ENCODE results near the gene PAXX. TPM values are rescaled to one million over a fixed set of nuclear protein-coding genes. Genes with fewer than 3 reads are reported as not detected.

The PAXX gene
- total RNA-seq, 1 experiment from 2014 or later, result 44.1 TPM

DNA sequence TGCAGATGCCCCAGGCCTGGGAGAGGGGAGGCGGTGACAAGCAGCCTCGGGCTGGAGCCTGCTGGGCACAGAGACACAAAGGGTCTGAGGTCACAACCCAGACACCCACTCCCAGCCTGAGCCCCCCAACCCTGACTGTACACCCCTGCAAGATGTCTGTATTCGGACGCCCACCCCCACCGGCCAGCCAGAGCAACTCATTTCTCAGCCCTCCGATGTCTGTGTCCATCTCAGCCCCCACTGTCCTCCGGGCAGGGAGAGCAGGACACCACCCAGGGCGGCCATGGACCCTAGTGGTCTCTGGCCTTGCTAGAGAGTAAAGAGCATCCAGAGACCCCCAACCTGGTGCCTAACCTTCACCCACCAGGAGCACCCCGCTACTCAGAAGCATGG lies 36.3 kb upstream of the PAXX start:
- POLR2A ChIA-PET, result no interaction called here
- H3K27ac Mint-ChIP-seq, result no peak overlapping the region
- no peak for ATAC-seq
- no peaks in the 10 kb centered on the region for H3K27me3 Mint-ChIP-seq (ENCODE audit: low read depth)
- no peaks in the 10 kb centered on the region for H3K4me1 Mint-ChIP-seq
- DNase-seq (ENCODE audit: low spot score), result no peak
- CTCF ChIA-PET, result interaction anchor here (1.4 to 2.9 kb wide), 2 partner anchors 73 to 80 kb away, joined by 4 to 17 read pairs; no protein-coding TSS in a partner anchor
- H3K36me3 Mint-ChIP-seq, result no peaks in the 10 kb centered on the region
- TF ChIP-seq ZNF263 (CRISPR knock-in tag; IDR thresholded peaks at IDR 0.05; ENCODE audit: low read depth), result no peak
- TF ChIP-seq, protein P1, sequence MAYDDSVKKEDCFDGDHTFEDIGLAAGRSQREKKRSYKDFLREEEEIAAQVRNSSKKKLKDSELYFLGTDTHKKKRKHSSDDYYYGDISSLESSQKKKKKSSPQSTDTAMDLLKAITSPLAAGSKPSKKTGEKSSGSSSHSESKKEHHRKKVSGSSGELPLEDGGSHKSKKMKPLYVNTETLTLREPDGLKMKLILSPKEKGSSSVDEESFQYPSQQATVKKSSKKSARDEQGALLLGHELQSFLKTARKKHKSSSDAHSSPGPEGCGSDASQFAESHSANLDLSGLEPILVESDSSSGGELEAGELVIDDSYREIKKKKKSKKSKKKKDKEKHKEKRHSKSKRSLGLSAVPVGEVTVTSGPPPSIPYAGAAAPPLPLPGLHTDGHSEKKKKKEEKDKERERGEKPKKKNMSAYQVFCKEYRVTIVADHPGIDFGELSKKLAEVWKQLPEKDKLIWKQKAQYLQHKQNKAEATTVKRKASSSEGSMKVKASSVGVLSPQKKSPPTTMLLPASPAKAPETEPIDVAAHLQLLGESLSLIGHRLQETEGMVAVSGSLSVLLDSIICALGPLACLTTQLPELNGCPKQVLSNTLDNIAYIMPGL (CRISPR knock-in tag; IDR thresholded peaks at IDR 0.05), result no peak
- no peak for TF ChIP-seq FOXJ3 (CRISPR knock-in tag; IDR thresholded peaks at IDR 0.05; ENCODE audit: borderline replicate concordance)
- no peak for TF ChIP-seq SP1 (CRISPR knock-in tag; conservative IDR thresholded peaks at IDR 0.05)
- TF ChIP-seq, protein P2, sequence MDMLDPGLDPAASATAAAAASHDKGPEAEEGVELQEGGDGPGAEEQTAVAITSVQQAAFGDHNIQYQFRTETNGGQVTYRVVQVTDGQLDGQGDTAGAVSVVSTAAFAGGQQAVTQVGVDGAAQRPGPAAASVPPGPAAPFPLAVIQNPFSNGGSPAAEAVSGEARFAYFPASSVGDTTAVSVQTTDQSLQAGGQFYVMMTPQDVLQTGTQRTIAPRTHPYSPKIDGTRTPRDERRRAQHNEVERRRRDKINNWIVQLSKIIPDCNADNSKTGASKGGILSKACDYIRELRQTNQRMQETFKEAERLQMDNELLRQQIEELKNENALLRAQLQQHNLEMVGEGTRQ (CRISPR knock-in tag; IDR thresholded peaks at IDR 0.05), result no peak
- TF ChIP-seq, protein P3, sequence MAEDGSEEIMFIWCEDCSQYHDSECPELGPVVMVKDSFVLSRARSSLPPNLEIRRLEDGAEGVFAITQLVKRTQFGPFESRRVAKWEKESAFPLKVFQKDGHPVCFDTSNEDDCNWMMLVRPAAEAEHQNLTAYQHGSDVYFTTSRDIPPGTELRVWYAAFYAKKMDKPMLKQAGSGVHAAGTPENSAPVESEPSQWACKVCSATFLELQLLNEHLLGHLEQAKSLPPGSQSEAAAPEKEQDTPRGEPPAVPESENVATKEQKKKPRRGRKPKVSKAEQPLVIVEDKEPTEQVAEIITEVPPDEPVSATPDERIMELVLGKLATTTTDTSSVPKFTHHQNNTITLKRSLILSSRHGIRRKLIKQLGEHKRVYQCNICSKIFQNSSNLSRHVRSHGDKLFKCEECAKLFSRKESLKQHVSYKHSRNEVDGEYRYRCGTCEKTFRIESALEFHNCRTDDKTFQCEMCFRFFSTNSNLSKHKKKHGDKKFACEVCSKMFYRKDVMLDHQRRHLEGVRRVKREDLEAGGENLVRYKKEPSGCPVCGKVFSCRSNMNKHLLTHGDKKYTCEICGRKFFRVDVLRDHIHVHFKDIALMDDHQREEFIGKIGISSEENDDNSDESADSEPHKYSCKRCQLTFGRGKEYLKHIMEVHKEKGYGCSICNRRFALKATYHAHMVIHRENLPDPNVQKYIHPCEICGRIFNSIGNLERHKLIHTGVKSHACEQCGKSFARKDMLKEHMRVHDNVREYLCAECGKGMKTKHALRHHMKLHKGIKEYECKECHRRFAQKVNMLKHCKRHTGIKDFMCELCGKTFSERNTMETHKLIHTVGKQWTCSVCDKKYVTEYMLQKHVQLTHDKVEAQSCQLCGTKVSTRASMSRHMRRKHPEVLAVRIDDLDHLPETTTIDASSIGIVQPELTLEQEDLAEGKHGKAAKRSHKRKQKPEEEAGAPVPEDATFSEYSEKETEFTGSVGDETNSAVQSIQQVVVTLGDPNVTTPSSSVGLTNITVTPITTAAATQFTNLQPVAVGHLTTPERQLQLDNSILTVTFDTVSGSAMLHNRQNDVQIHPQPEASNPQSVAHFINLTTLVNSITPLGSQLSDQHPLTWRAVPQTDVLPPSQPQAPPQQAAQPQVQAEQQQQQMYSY (CRISPR knock-in tag; IDR thresholded peaks at IDR 0.05), result no peak
- no peak for TF ChIP-seq GRHL2 (CRISPR knock-in tag; IDR thresholded peaks at IDR 0.05; ENCODE audit: insufficient replicate concordance, severe bottlenecking)
- H3K9me3 Mint-ChIP-seq, result peaks cover 9% of the 10 kb centered on the region
- no peak overlapping the region for H3K4me3 Mint-ChIP-seq

DNA sequence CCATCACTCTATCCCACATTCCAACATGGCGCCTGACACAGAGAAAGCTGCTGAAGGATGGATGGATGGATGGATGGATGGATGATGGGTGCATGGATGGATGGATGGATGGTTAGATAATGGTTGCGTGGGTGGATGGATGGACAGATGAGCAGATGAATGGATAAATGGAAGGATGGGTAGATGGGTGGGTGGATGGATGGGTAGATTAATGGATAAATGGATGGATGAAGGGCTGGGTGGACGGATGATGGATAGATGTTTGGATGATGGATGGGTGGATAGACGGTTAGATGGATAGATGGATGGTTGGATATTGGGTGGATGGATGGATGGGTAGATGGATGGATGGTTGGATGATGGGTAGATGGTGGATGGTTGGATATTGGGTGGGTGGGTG lies 35.6 kb upstream of the PAXX start:
- DNase-seq (ENCODE audit: low spot score) (no peak), ATAC-seq (no peak)
- Mint-ChIP-seq H3K4me1 (no peaks in the 10 kb centered on the region), H3K4me3 (no peak overlapping the region), H3K36me3 (no peaks in the 10 kb centered on the region), H3K9me3 (peaks cover 9% of the 10 kb centered on the region), H3K27ac (no peak overlapping the region), H3K27me3 (ENCODE audit: low read depth) (no peaks in the 10 kb centered on the region)
- no peak for TF ChIP-seq ZNF138 (CRISPR knock-in tag; conservative IDR thresholded peaks at IDR 0.05)
- ChIA-PET CTCF (no interaction called here), POLR2A (no interaction called here)

DNA sequence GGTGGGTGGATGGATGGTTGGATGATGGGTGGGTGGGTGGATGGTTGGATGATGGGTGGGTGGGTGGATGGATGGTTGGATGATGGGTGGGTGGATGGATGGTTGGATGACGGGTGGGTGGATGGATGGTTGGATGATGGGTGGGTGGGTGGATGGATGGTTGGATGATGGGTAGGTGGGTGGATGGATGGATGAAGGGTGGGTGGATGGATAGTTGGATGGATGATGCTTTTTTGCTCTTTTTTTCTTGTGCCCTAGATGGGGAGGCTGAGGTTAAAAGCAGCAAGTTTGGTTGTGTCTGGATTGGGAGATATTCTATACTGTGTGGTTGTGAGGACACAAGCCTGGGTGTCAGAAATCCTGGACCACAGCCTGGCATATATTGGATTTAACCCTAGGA lies 34.8 kb upstream of the PAXX start:
- no peak for TF ChIP-seq JAZF1 (CRISPR knock-in tag; IDR thresholded peaks at IDR 0.05)
- TF ChIP-seq, protein P4, sequence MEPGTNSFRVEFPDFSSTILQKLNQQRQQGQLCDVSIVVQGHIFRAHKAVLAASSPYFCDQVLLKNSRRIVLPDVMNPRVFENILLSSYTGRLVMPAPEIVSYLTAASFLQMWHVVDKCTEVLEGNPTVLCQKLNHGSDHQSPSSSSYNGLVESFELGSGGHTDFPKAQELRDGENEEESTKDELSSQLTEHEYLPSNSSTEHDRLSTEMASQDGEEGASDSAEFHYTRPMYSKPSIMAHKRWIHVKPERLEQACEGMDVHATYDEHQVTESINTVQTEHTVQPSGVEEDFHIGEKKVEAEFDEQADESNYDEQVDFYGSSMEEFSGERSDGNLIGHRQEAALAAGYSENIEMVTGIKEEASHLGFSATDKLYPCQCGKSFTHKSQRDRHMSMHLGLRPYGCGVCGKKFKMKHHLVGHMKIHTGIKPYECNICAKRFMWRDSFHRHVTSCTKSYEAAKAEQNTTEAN (CRISPR knock-in tag; IDR thresholded peaks at IDR 0.05), result no peak
- no peak for TF ChIP-seq FOXP1 (CRISPR knock-in tag; IDR thresholded peaks at IDR 0.05; ENCODE audit: borderline replicate concordance)
- TF ChIP-seq, protein P5, sequence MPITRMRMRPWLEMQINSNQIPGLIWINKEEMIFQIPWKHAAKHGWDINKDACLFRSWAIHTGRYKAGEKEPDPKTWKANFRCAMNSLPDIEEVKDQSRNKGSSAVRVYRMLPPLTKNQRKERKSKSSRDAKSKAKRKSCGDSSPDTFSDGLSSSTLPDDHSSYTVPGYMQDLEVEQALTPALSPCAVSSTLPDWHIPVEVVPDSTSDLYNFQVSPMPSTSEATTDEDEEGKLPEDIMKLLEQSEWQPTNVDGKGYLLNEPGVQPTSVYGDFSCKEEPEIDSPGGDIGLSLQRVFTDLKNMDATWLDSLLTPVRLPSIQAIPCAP (CRISPR knock-in tag; IDR thresholded peaks at IDR 0.05), result no peak

More for the DNA sequence above, 34.8 kb upstream of the PAXX start:
- Mint-ChIP-seq H3K27ac (no peak overlapping the region), H3K4me1 (no peaks in the 10 kb centered on the region), H3K4me3 (no peak overlapping the region), H3K27me3 (ENCODE audit: low read depth) (no peaks in the 10 kb centered on the region), H3K9me3 (peaks cover 9% of the 10 kb centered on the region), H3K36me3 (no peaks in the 10 kb centered on the region)
- DNase-seq (ENCODE audit: low spot score) (no peak), ATAC-seq (no peak)
- POLR2A ChIA-PET, result no interaction called here
- CTCF ChIA-PET, result no interaction called here

Data from WTC11 (cell line).